PC-3 (cell line): ENCODE data around the gene RSKR. TPM values are rescaled to one million over a fixed set of nuclear protein-coding genes. Genes with fewer than 3 reads are reported as not detected.

ENCODE experiments used
- ATAC-seq: fragments of 200-7000 bp; cut with Tn5 transposase; 2 replicates; pipeline ENCODE4 v1.9.1; 2020; ENCODE audit warnings: mild to moderate bottlenecking, moderate library complexity
- BruUV-seq: library from RNA; stranded (reverse); fragments of 400-500 nt; replicated peaks from 2 replicates; lab custom pipeline; 2021; lab: Mats Ljungman, UMichigan
- CTCF ChIA-PET: fragments of 300-600 bp; sonication (Branson Sonifier 250); formaldehyde crosslinking; loops from one replicate; lab custom pipeline; 2022; ENCODE audit warnings: antibody characterized with exemption; lab: Charles Lee
- POLR2A ChIA-PET: fragments of 300-600 bp; sonication (Branson Sonifier 250); formaldehyde crosslinking; loops from one replicate; lab custom pipeline; 2022; ENCODE audit warnings: antibody characterized with exemption; ENCODE audit not compliant: unreplicated experiment; lab: Charles Lee
- DNase-seq: peaks from one replicate; pipeline ENCODE4 v3.0.0-alpha.2; 2015
- H2AFZ ChIP-seq: fragments of 300-600 bp; sonication (generic); 2 replicates; pipeline ENCODE4 v1.6.0; 2016; ENCODE audit warnings: antibody characterized with exemption, low read length
- H3F3A ChIP-seq: fragments of 300-600 bp; sonication (generic); one replicate; pipeline ENCODE4 v1.6.0; 2017; ENCODE audit warnings: antibody characterized with exemption, low read length, control low read depth, mild to moderate bottlenecking; ENCODE audit not compliant: unreplicated experiment
- H3K27ac ChIP-seq: fragments of 300-600 bp; sonication (generic); 2 replicates; pipeline ENCODE4 v1.5.1; 2016; ENCODE audit warnings: mild to moderate bottlenecking, low read length
- H3K27me3 ChIP-seq: fragments of 300-600 bp; sonication (generic); 2 replicates; pipeline ENCODE4 v1.6.1; 2016; ENCODE audit warnings: low read length, mixed read lengths
- H3K36me3 ChIP-seq: fragments of 300-600 bp; sonication (generic); 2 replicates; pipeline ENCODE4 v1.6.1; 2016; ENCODE audit warnings: low read depth, mixed run types, low read length, mixed read lengths
- H3K4me1 ChIP-seq: fragments of 300-600 bp; sonication (generic); 2 replicates; pipeline ENCODE4 v1.5.1; 2016; ENCODE audit warnings: low read length; ENCODE audit not compliant: insufficient read depth
- H3K4me2 ChIP-seq: fragments of 300-600 bp; sonication (generic); 2 replicates; pipeline ENCODE4 v1.6.0; 2016; ENCODE audit warnings: low read length
- H3K4me3 ChIP-seq: fragments of 300-600 bp; sonication (generic); 2 replicates; pipeline ENCODE4 v1.5.1; 2016; ENCODE audit warnings: mild to moderate bottlenecking, low read length, mixed read lengths
- H3K79me2 ChIP-seq: fragments of 300-600 bp; sonication (generic); 2 replicates; pipeline ENCODE4 v1.6.1; 2017; ENCODE audit warnings: low read length, mixed read lengths
- H3K9ac ChIP-seq: fragments of 300-600 bp; sonication (generic); 2 replicates; pipeline ENCODE4 v1.6.0; 2016; ENCODE audit warnings: mild to moderate bottlenecking, low read length
- H3K9me2 ChIP-seq: fragments of 300-600 bp; sonication (generic); replicated peaks from 2 replicates; pipeline ENCODE4 v1.6.1; 2016; ENCODE audit warnings: mixed run types, low read length, mixed read lengths
- H3K9me3 ChIP-seq: fragments of 300-600 bp; sonication (generic); 2 replicates; pipeline ENCODE4 v1.6.1; 2016; ENCODE audit warnings: low read length, mixed read lengths
- H4K20me1 ChIP-seq: fragments of 300-600 bp; sonication (generic); 2 replicates; pipeline ENCODE4 v1.6.1; 2016; ENCODE audit warnings: low read length, mixed read lengths
- CTCF ChIP-seq: fragments of 300-600 bp; sonication (generic); conservative IDR thresholded peaks from 2 replicates; pipeline ENCODE4 v1.5.1; 2017; ENCODE audit warnings: antibody characterized with exemption, low read depth, mild to moderate bottlenecking, low read length
- EZH2 ChIP-seq: fragments of 300-600 bp; sonication (generic); IDR thresholded peaks from one replicate; pipeline ENCODE4 v1.6.1; 2017; ENCODE audit warnings: antibody characterized with exemption, mild to moderate bottlenecking, low read length; ENCODE audit not compliant: unreplicated experiment
- EZH2phosphoT487 ChIP-seq: fragments of 300-600 bp; sonication (generic); IDR thresholded peaks from 2 replicates; pipeline ENCODE4 v1.6.1; 2018; ENCODE audit warnings: mild to moderate bottlenecking, antibody characterized with exemption, low read length, borderline replicate concordance
- intact Hi-C: fragments of 100-400 bp; cut with micrococcal nuclease; formaldehyde crosslinking; loops from 2 replicates; pipeline ENCODE4 v1.9.0; 2023
- total RNA-seq: library from RNA; depleted of rRNA; stranded (reverse); fragments of >200 nt; gene quantifications from 2 replicates; pipeline ENCODE4 v1.2.3, GENCODE V29; 2014

Gene RSKR
- total RNA-seq, 1 experiment from 2014 or later, result 7.2 TPM

- CTCF ChIA-PET, result no interaction called here
Observed at GRCh38 chr17:28575126-28575795, 38.7 kb downstream of the RSKR start.

GRCh38 chr17:28574526-28574925 lies 39.5 kb downstream of the RSKR start:
- H3K79me2 ChIP-seq, result peaks cover 17% of the 10 kb centered on the region
- ChIA-PET POLR2A (no interaction called here), CTCF (no interaction called here)
- H3K9ac ChIP-seq, result no peak overlapping the region
- intact Hi-C loops, result no loop called here
- no peak for ATAC-seq
- H3K27ac ChIP-seq, result no peak overlapping the region
- no peak for DNase-seq
- H4K20me1 ChIP-seq, result no peaks in the 10 kb centered on the region
- no peaks in the 10 kb centered on the region for H3K9me2 ChIP-seq
- no peak overlapping the region for H3K4me2 ChIP-seq
- H3K9me3 ChIP-seq, result no peaks in the 10 kb centered on the region
- TF ChIP-seq CTCF, result 0 out of 2 replicates have a peak, but pooled peaks have one; percentile 16
- no peak for TF ChIP-seq EZH2
- no peak overlapping the region for H3K4me3 ChIP-seq
- no TSS peak for BruUV-seq
- H3K36me3 ChIP-seq, result peaks cover 6% of the 10 kb centered on the region; the same call in 1 of the 2 replicates
- H3F3A ChIP-seq, result no peaks in the 10 kb centered on the region
- no peak overlapping the region for H2AFZ ChIP-seq
- peaks cover 15% of the 10 kb centered on the region for H3K4me1 ChIP-seq
- no peaks in the 10 kb centered on the region for H3K27me3 ChIP-seq

More at GRCh38 chr17:28575126-28575795, 38.7 kb downstream of the RSKR start:
- DNase-seq (no peak), ATAC-seq (no peak)
- TF ChIP-seq CTCF (no peak), EZH2phosphoT487 (no peak), EZH2 (no peak)
- Histone ChIP-seq H2AFZ (no peak overlapping the region), H3F3A (no peaks in the 10 kb centered on the region), H3K27ac (no peak overlapping the region), H3K9me2 (no peaks in the 10 kb centered on the region), H3K4me1 (peaks cover 11% of the 10 kb centered on the region; the same call in 1 of the 2 replicates), H3K4me3 (no peak overlapping the region), H3K79me2 (peaks cover 10% of the 10 kb centered on the region), H3K27me3 (no peaks in the 10 kb centered on the region), H3K36me3 (peaks cover 7% of the 10 kb centered on the region; the same call in 1 of the 2 replicates), H4K20me1 (no peaks in the 10 kb centered on the region), H3K9ac (no peak overlapping the region), H3K4me2 (no peak overlapping the region), H3K9me3 (no peaks in the 10 kb centered on the region)
- POLR2A ChIA-PET, result no interaction called here
- intact Hi-C loops, result no loop called here
- no TSS peak for BruUV-seq

GRCh38 chr17:28573966-28574480 lies 40.0 kb downstream of the RSKR start:
- ATAC-seq, result no peak
- Histone ChIP-seq H2AFZ (no peak overlapping the region), H3K9me2 (no peaks in the 10 kb centered on the region), H3K79me2 (peaks cover 22% of the 10 kb centered on the region), H3K27me3 (no peaks in the 10 kb centered on the region), H3K27ac (no peak overlapping the region), H3K4me2 (no peak overlapping the region), H3K9ac (no peak overlapping the region), H3K36me3 (peaks cover 1% of the 10 kb centered on the region; the same call in 1 of the 2 replicates), H4K20me1 (no peaks in the 10 kb centered on the region), H3K9me3 (no peaks in the 10 kb centered on the region), H3K4me3 (no peak overlapping the region), H3K4me1 (peaks cover 15% of the 10 kb centered on the region), H3F3A (no peaks in the 10 kb centered on the region)
- intact Hi-C loops, result no loop called here
- DNase-seq, result no peak
- ChIA-PET POLR2A (no interaction called here), CTCF (no interaction called here)
- no TSS peak for BruUV-seq
- TF ChIP-seq CTCF (no peak), EZH2 (no peak), EZH2phosphoT487 (no peak)
